ENCODE data around the gene LRP4. TPM values are rescaled to one million over a fixed set of nuclear protein-coding genes. Genes with fewer than 3 reads are reported as not detected.
"Not testable (repeated sequence)": the region's sequence is repeated elsewhere in the genome, so short reads cannot be mapped to it uniquely, and the experiment has no call there.

The LRP4 gene
- total and polyA plus RNA-seq, 2 of the 8 experiments (the other 6 are each of a cell fraction or from before 2014, with no cell fraction given), result 5.4 to 22.1 TPM

- H3K23me2 ChIP-seq (ENCODE audit: low read depth, low read length); H3K79me1 ChIP-seq (ENCODE audit: low read depth, low read length); H4K5ac ChIP-seq (ENCODE audit: insufficient read length, low read depth, low read length); H2BK20ac ChIP-seq (ENCODE audit: low read length); H3K9me3 ChIP-seq (ENCODE audit: insufficient read depth in 2 of 2, low read depth in 1 of 2, low read length in 1 of 2); H3K14ac ChIP-seq (ENCODE audit: insufficient read length); H3K79me2 ChIP-seq (ENCODE audit: control insufficient read depth in 1 of 2, insufficient read depth in 2 of 2, low read length in 2 of 2); H3K4ac ChIP-seq (replicated peaks; ENCODE audit: insufficient read length, low read depth, low read length); H2BK12ac ChIP-seq (ENCODE audit: low read depth, low read length); H3K9ac ChIP-seq (replicated peaks in 1 of 4; ENCODE audit: extremely low read depth in 1 of 4, low read depth in 3 of 4, low read length in 3 of 4); H3K36me3 ChIP-seq (ENCODE audit: control insufficient read depth in 2 of 4, insufficient read depth in 4 of 4, low read length in 3 of 4); H3K18ac ChIP-seq (ENCODE audit: extremely low read depth, low read length); H3K4me2 ChIP-seq (ENCODE audit: insufficient read depth in 1 of 2, low read depth in 2 of 2, low read length in 2 of 2); H2BK120ac ChIP-seq (replicated peaks; ENCODE audit: low read depth, low read length); H3K4me1 ChIP-seq (replicated peaks in 1 of 4; ENCODE audit: control insufficient read depth in 3 of 4, insufficient read depth in 4 of 4, low read length in 3 of 4); FAIRE-seq; H2AK5ac ChIP-seq (ENCODE audit: low read depth, low read length); H3K4me3 ChIP-seq (ENCODE audit: extremely low read depth in 1 of 4, insufficient read depth in 2 of 4, low read depth in 3 of 4, low read length in 4 of 4); H4K20me1 ChIP-seq (replicated peaks in 1 of 2; ENCODE audit: control insufficient read depth in 1 of 2, insufficient read depth in 2 of 2, low read length in 2 of 2); H3K56ac ChIP-seq (replicated peaks; ENCODE audit: insufficient read length, low read depth, low read length); H2BK5ac ChIP-seq (ENCODE audit: low read depth, low read length); H4K8ac ChIP-seq (ENCODE audit: extremely low read depth, insufficient read depth, low read length); H3K27ac ChIP-seq (ENCODE audit: low read depth, low read length); H2AFZ ChIP-seq (ENCODE audit: low read length); H2BK15ac ChIP-seq (ENCODE audit: low read length); H3K27me3 ChIP-seq (replicated peaks in 1 of 4; ENCODE audit: control insufficient read depth in 3 of 4, extremely low read depth in 1 of 4, insufficient read depth in 3 of 4, low read length in 3 of 4); H3K23ac ChIP-seq (ENCODE audit: insufficient read length); POLR2A ChIA-PET (ENCODE audit: partially characterized antibody); DNase-seq (ENCODE audit: low read depth in 1 of 2, low spot score in 2 of 2); H4K91ac ChIP-seq (replicated peaks; ENCODE audit: insufficient read length, low read length): not testable (repeated sequence)
- CTCF ChIA-PET (ENCODE audit: partially characterized antibody), result interaction anchor here (1.1 kb wide), 1 partner anchor 64 kb away, joined by 3 read pairs; no protein-coding TSS in a partner anchor
- 91% methylated on average over 3 of the region's 3 CpGs; no CpG with 5 or more reads in 1 of the 2 experiments for WGBS, 2 experiments (ENCODE audit: extremely low coverage in 1 of 2, insufficient coverage in 1 of 2, insufficient read length in 1 of 2, insufficient replicate concordance in 2 of 2, low coverage in 1 of 2, low lambda C conversion rate in 2 of 2, missing lambda C conversion rate in 1 of 2)
These were observed 43.5 kb upstream of the LRP4 start for GRCh38 chr11:46961886-46962285.
